GM06990 (cell line): ENCODE measurements around the gene RBM8A.

Experiments
- DNase-seq: peaks from one replicate; pipeline ENCODE4 v3.0.0-alpha.2; 2011; ENCODE audit not compliant: insufficient read length; ENCODE audit errors: extremely low read depth
- H3K27me3 ChIP-seq: replicated peaks from 2 replicates; pipeline ENCODE4 v1.6.0; 2011; ENCODE audit warnings: low read length; ENCODE audit not compliant: control insufficient read depth, insufficient read depth
- H3K36me3 ChIP-seq: 2 replicates; pipeline ENCODE4 v1.5.1; 2011; ENCODE audit warnings: low read length; ENCODE audit not compliant: control insufficient read depth, insufficient read depth
- H3K4me3 ChIP-seq: replicated peaks from 2 replicates; pipeline ENCODE4 v1.5.1; 2011; ENCODE audit warnings: low read depth, mild to moderate bottlenecking, control low read depth, low read length
- CTCF ChIP-seq: IDR thresholded peaks from 2 replicates; pipeline ENCODE4 v1.5.1; 2011; ENCODE audit warnings: low read length, control low read depth, mild to moderate bottlenecking, inconsistent platforms; ENCODE audit not compliant: insufficient read depth, poor library complexity, severe bottlenecking

Gene RBM8A

GRCh38 chr1:145958734-145959133, 31.4 kb upstream of the RBM8A start:
- no peak overlapping the region for H3K4me3 ChIP-seq
- no peak for DNase-seq
- no peak for TF ChIP-seq CTCF
- no peaks in the 10 kb centered on the region for H3K36me3 ChIP-seq
- H3K27me3 ChIP-seq, result no peaks in the 10 kb centered on the region

GRCh38 chr1:145957443-145958319, 30.4 kb upstream of the RBM8A start, which contains the start of gene LIX1L:
LIX1L (minus strand) TSS chr1:145958017; CDS start chr1:145957927, 90 bp downstream.
- DNase-seq, result peak; percentile 90
- TF ChIP-seq CTCF, result no peak
- H3K4me3 ChIP-seq, result peak within 1 kb of the TSS; percentile 74
- H3K36me3 ChIP-seq, result no peaks in the 10 kb centered on the region
- no peaks in the 10 kb centered on the region for H3K27me3 ChIP-seq

- TF ChIP-seq CTCF, result no peak
- no peak for DNase-seq
- Histone ChIP-seq H3K4me3 (peak overlapping the region; percentile 74), H3K27me3 (no peaks in the 10 kb centered on the region), H3K36me3 (no peaks in the 10 kb centered on the region)
Observed at GRCh38 chr1:145956781-145957442, 29.6 kb upstream of the RBM8A start.

GRCh38 chr1:145956361-145956760, 29.1 kb upstream of the RBM8A start:
- no peak for TF ChIP-seq CTCF

GRCh38 chr1:145955436-145955835, 28.2 kb upstream of the RBM8A start:
- H3K36me3 ChIP-seq, result no peaks in the 10 kb centered on the region; the same call in 1 of the 2 replicates
- no peak for DNase-seq
- H3K27me3 ChIP-seq, result no peaks in the 10 kb centered on the region
- no peak overlapping the region for H3K4me3 ChIP-seq
- no peak for TF ChIP-seq CTCF

More at GRCh38 chr1:145956361-145956760, 29.1 kb upstream of the RBM8A start:
- Histone ChIP-seq H3K4me3 (peak overlapping the region; percentile 74), H3K36me3 (no peaks in the 10 kb centered on the region), H3K27me3 (no peaks in the 10 kb centered on the region)
- DNase-seq, result no peak
